ES-I3 (cell line): Measurements from ENCODE around the gene REPS2.
"Not testable (repeated sequence)": the region's sequence is repeated elsewhere in the genome, so short reads cannot be mapped to it uniquely, and the experiment has no call there.

Experiments used
- H3K36me3 ChIP-seq: 2 replicates; pipeline ENCODE4 v1.6.1; 2013; ENCODE audit warnings: mild to moderate bottlenecking, low read length, control low read depth, moderate library complexity; ENCODE audit not compliant: insufficient read depth
- H3K4me1 ChIP-seq: 2 replicates; pipeline ENCODE4 v1.6.1; 2013; ENCODE audit warnings: mild to moderate bottlenecking, control low read depth, low read length; ENCODE audit not compliant: insufficient read depth
- H3K9ac ChIP-seq: 2 replicates; pipeline ENCODE4 v1.6.1; 2013; ENCODE audit warnings: low read depth, mild to moderate bottlenecking, low read length, moderate library complexity
- H3K9me3 ChIP-seq: 2 replicates; pipeline ENCODE4 v1.6.1; 2013; ENCODE audit warnings: mild to moderate bottlenecking, low read length, moderate library complexity; ENCODE audit not compliant: control insufficient read depth, insufficient read depth

REPS2 gene

DNA sequence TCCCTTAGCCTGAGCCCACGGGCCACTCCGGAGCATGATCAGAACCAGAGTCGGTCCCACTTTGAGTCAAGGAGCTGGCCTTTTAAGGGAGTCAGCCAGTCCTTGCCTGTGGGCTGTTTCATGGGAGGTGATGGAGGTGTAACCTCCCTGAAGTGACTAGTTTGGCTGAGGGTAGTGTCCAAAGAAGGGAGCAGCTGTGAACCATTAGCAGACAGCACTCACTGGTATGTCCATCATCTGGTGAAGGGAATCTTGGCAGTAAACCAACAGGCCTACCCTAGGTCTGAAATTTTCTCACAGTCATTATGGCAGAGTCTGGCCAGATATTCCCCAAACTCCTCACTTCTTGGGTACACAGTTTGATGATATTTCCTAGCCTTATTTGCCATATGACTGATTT is 12.3 kb upstream of the REPS2 start:
- Histone ChIP-seq H3K9me3 (no peaks in the 10 kb centered on the region), H3K4me1 (peaks cover 24% of the 10 kb centered on the region), H3K36me3 (no peaks in the 10 kb centered on the region), H3K9ac (no peak overlapping the region)

GRCh38 chrX:16946971-16947562 is 609 bp downstream of the REPS2 start:
- no peaks in the 10 kb centered on the region for H3K9me3 ChIP-seq
- no peaks in the 10 kb centered on the region for H3K36me3 ChIP-seq
- H3K4me1 ChIP-seq: no peaks in the 10 kb centered on the region; the same call in 1 of the 2 replicates
- peak overlapping the region; percentile 63 for H3K9ac ChIP-seq

GRCh38 chrX:16950423-16950822 is 4.0 kb downstream of the REPS2 start:
- Histone ChIP-seq H3K4me1 (peaks cover 6% of the 10 kb centered on the region; the same call in 1 of the 2 replicates), H3K9me3 (no peaks in the 10 kb centered on the region), H3K36me3 (no peaks in the 10 kb centered on the region)

GRCh38 chrX:16953606-16954211 is 7.3 kb downstream of the REPS2 start:
- Histone ChIP-seq H3K9me3 (no peaks in the 10 kb centered on the region), H3K9ac (no peak overlapping the region), H3K4me1 (peaks cover 18% of the 10 kb centered on the region), H3K36me3 (no peaks in the 10 kb centered on the region)

More at GRCh38 chrX:16950423-16950822, 4.0 kb downstream of the REPS2 start:
- no peak overlapping the region for H3K9ac ChIP-seq

GRCh38 chrX:16957751-16958150 is 11.3 kb downstream of the REPS2 start:
- Histone ChIP-seq H3K9me3 (no peaks in the 10 kb centered on the region), H3K4me1 (peaks cover 19% of the 10 kb centered on the region), H3K9ac (no peak overlapping the region), H3K36me3 (no peaks in the 10 kb centered on the region)

DNA sequence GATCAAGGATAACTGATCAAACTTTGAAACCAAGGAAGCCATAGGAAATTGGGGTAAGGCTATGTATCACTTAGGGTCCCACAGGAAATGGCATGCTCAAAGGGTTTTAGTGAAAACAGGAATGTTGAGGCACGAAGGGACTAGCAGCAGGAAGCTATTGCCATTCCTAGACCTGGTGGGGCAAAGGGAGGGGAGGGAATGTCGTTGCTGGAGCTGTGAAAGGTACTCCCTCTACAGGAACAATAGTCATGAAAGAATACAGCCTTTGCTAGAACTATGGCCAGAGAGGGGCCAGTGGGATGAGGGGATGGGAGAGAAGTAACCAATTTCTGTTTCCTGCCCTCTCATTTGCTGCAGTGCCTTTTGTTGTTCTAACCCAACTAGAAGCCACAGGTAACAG is 11.9 kb downstream of the REPS2 start:
- no peak overlapping the region for H3K9ac ChIP-seq
- H3K36me3 ChIP-seq: no peaks in the 10 kb centered on the region
- H3K9me3 ChIP-seq: no peaks in the 10 kb centered on the region
- peaks cover 18% of the 10 kb centered on the region for H3K4me1 ChIP-seq

DNA sequence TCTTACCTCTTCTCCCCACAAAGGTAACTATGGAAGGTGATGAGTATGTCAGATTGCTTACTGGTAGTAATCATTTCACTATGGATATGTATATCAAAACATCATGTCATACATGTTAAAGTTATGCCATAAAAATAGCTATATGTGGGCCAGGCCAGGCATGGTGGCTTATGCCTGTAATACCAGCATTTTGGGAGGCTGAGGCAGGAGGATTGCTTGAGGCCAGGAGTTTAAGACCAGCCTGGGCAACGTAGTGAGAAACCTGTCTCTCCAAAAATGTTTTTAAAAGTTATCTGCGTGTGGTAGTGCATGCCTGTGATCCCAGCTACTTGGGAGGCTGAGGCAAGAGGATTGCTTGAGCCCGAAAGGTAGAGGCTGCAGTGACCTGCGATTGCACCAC is 16.2 kb downstream of the REPS2 start:
- not testable (repeated sequence) for H3K9me3 ChIP-seq, H3K9ac ChIP-seq, H3K36me3 ChIP-seq, H3K4me1 ChIP-seq

DNA sequence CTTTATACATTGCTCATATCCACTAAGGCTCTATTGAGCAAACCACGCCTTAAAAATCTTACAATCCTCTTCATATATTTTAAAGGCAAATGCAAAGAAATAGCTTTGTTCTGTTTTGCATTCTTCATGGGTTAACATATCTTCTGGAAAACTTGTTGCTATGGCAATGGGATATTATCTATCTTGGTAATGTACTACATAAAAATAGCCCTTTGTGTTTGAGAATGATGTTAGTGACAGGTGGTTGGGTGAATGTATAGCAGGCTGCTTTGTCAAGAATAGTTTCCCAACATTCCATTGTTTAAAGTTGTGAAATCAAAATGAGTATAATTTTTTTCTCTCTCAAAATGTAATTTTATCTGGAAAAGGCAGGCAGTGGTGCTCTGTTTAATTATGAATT is 16.8 kb downstream of the REPS2 start:
- Histone ChIP-seq H3K9me3 (peaks cover 5% of the 10 kb centered on the region; the same call in 1 of the 2 replicates), H3K36me3 (no peaks in the 10 kb centered on the region), H3K9ac (no peak overlapping the region), H3K4me1 (peaks cover 4% of the 10 kb centered on the region; the same call in 1 of the 2 replicates)

DNA sequence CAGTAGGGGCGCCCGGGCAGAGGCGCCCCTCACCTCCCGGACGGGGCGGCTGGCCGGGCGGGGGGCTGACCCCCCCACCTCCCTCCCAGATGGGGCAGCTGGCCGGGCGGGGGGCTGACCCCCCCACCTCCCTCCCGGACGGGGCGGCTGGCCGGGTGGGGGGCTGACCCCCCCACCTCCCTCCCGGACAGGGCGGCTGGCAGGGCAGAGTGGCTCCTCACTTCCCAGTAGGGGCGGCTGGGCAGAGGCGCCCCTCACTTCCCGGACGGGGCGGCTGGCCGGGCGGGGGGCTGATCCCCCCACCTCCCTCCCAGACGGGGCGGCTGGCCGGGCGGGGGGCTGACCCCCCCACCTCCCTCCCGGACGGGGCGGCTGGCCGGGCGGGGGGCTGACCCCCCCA is 18.5 kb downstream of the REPS2 start:
- H3K36me3 ChIP-seq, H3K9ac ChIP-seq, H3K9me3 ChIP-seq, H3K4me1 ChIP-seq: not testable (repeated sequence)

DNA sequence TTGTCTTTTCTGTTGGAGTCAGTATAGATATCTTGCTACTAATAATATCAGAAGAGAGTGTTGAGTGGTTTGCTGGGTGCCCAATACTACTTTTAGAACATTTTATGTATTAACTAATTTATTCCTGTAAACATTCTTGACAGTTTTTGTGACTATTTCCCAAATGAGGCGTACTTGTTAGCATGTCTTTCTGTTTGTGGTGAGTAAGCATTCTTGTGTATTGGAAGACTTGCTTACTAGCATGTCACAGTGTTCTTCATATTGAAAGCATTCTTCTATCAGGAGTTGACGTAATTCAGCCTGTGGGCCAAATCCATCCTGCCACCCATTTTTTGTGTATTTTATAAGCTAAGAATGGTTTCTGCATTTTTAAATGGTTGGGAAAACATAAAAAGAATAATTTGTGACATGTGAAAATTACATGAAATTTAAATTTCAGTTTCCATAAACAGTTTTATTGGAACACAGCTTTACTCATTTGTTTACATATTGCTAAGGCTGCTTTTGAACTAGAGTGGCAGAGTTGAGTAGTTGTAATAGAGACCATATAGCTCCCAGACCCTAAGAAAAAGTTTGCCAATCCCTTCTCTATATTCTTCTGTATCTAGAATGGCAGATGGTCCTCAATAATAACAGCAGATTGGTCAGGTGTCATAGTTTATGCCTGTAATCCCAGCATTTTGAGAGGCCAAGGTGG is 20.4 kb downstream of the REPS2 start:
- Histone ChIP-seq H3K9me3 (peaks cover 9% of the 10 kb centered on the region), H3K4me1 (no peaks in the 10 kb centered on the region), H3K9ac (no peak overlapping the region), H3K36me3 (no peaks in the 10 kb centered on the region)

DNA sequence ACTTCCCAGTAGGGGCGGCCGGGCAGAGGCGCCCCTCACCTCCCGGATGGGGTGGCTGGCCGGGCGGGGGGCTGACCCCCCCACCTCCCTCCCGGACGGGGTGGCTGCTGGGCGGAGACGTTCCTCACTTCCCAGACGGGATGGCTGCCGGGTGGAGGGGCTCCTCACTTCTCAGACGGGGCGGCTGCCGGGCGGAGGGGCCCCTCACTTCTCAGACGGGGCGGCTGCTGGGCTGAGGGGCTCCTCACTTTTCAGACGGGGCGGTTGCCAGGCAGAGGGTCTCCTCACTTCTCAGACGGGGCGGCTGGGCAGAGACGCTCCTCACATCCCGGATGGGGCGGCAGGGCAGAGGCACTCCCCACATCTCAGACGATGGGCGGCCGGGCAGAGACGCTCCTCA is 22.3 kb downstream of the REPS2 start:
- H3K4me1 ChIP-seq, H3K9ac ChIP-seq, H3K9me3 ChIP-seq, H3K36me3 ChIP-seq: not testable (repeated sequence)

DNA sequence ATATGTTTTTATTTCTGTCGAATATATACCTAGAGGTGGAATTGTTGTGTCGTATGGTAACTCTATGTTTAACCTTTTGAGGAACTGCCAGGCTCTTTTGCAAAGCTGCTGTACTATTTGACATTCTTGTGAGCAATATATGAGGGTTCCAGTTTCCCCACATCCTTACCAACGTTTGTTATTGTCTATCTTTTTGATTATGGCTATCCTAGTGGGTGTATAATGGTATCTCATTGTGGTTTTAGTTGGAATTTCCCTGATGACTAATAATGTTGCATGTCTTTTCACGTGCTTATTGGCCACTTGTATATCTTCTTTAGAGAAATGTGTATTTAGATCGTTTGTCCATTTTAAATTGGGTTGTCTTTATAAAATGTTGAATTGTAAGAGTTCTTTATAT is 24.5 kb downstream of the REPS2 start:
- Histone ChIP-seq H3K9me3 (peaks cover 9% of the 10 kb centered on the region), H3K36me3 (no peaks in the 10 kb centered on the region), H3K4me1 (no peaks in the 10 kb centered on the region), H3K9ac (no peak overlapping the region)

DNA sequence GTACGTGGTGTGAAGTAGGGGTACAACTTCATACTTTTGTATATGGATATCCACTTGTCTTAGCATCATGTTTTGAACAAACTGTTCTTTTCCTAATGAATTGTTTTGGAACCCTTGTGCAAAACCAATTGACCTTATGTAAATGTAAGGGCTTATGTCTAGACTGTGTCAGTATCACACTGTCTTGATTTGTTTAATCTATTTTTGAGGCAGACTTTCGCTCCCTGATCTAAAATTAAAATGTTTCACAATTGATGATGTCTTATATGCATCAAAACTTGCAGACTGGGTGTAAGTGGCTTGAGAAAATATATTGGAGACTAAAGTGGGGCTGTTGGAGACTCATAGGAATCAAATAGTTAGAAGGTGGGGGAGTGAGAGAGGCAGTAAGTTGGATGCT is 25.2 kb downstream of the REPS2 start:
- Histone ChIP-seq H3K4me1 (no peaks in the 10 kb centered on the region), H3K36me3 (no peaks in the 10 kb centered on the region)

GRCh38 chrX:16975233-16975632 is 28.8 kb downstream of the REPS2 start:
- Histone ChIP-seq H3K9me3 (no peaks in the 10 kb centered on the region; the same call in 1 of the 2 replicates), H3K36me3 (no peaks in the 10 kb centered on the region), H3K4me1 (no peaks in the 10 kb centered on the region), H3K9ac (no peak overlapping the region)

More for the DNA sequence above, 25.2 kb downstream of the REPS2 start:
- no peak overlapping the region for H3K9ac ChIP-seq
- peaks cover 8% of the 10 kb centered on the region for H3K9me3 ChIP-seq

DNA sequence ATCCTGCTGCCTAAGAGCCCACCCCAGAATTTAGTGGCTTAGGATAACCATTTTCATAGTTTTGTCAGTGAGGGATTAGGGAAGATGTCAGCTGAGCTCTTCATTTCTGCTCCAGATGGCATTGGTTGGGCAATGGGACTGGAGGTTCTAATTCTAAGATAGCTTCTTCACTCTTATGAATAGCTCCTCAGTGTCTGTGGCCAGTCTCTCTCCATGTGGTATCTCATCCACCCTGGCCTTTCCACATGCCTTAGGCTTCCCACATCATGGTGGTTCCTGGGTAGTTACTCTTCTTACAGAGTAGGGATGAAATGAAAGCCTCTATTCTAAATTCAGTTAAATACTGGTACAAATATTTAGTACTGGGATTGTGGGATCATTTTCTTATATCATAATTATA is 31.3 kb downstream of the REPS2 start:
- H3K9me3 ChIP-seq: no peaks in the 10 kb centered on the region; the same call in 1 of the 2 replicates
- no peak overlapping the region for H3K9ac ChIP-seq
- no peaks in the 10 kb centered on the region for H3K4me1 ChIP-seq
- H3K36me3 ChIP-seq: no peaks in the 10 kb centered on the region
